ENCODE results near the gene CHD5.

Gene CHD5

DNA sequence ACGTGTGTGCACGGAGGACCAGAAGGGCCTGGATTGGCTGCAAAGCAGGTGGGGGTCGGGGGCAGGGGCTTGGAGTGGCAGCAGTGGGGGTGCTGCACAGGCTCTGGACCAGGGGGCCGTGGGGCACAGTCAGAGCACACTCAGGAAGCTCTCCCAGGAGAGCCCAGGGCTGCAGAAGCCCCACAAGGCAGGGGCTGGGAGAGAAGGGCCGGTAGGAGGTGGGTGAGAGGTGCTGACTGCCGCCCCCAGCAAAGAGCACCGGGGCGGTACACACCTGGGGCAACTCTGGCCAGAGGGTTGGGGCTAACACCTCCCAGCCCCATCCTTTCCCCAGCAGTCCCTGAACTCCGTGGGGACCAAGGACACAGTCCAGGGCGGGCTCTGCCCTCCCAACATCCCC lies 13.9 kb downstream of the CHD5 start:
- Histone ChIP-seq H2BK5ac (ENCODE audit: low read depth, low read length, poor library complexity) (no peak overlapping the region), H2AK5ac (ENCODE audit: low read length) (no peak overlapping the region), H4K8ac (ENCODE audit: low read depth, low read length) (no peak overlapping the region), H2AFZ (ENCODE audit: insufficient read depth, low read length, poor library complexity) (no peak overlapping the region), H3K27ac (ENCODE audit: low read depth, low read length) (no peak overlapping the region), H4K12ac (ENCODE audit: low read depth, low read length) (no peak overlapping the region), H3K4me1 (ENCODE audit: control insufficient read depth in 1 of 2, insufficient read depth in 2 of 2, low read length in 2 of 2) (peaks cover 0 to 2% of the 10 kb centered on the region in 2 experiments), H3K4me3 (ENCODE audit: low read depth, low read length) (no peak overlapping the region), H3K4me2 (ENCODE audit: low read length) (no peak overlapping the region), H3K27me3 (ENCODE audit: insufficient read depth, low read length) (no peaks in the 10 kb centered on the region), H3K79me1 (ENCODE audit: low read length) (no peaks in the 10 kb centered on the region), H3K14ac (ENCODE audit: low read length) (no peak overlapping the region), H3K18ac (ENCODE audit: low read length) (no peak overlapping the region), H3K4ac (ENCODE audit: low read depth, low read length) (no peak overlapping the region), H3K36me3 (ENCODE audit: control insufficient read depth in 1 of 2, insufficient read depth in 2 of 2, low read length in 2 of 2) (no peaks in the 10 kb centered on the region), H3K9ac (ENCODE audit: low read length) (no peak overlapping the region), H3K23ac (ENCODE audit: low read length) (no peak overlapping the region), H3K9me3 (ENCODE audit: insufficient read depth, low read depth, low read length) (no peaks in the 10 kb centered on the region), H2BK12ac (ENCODE audit: low read length) (no peak overlapping the region), H4K91ac (ENCODE audit: low read depth, low read length) (no peak overlapping the region), H2BK120ac (ENCODE audit: insufficient read depth, low read length, poor library complexity) (no peak overlapping the region), H3K79me2 (ENCODE audit: control insufficient read depth, insufficient read depth, low read length, poor library complexity) (no peaks in the 10 kb centered on the region)
- WGBS (ENCODE audit: extremely low coverage, insufficient coverage, insufficient read length): no CpG with 5 or more reads among the region's 10 CpGs
- DNase-seq: no peak

DNA sequence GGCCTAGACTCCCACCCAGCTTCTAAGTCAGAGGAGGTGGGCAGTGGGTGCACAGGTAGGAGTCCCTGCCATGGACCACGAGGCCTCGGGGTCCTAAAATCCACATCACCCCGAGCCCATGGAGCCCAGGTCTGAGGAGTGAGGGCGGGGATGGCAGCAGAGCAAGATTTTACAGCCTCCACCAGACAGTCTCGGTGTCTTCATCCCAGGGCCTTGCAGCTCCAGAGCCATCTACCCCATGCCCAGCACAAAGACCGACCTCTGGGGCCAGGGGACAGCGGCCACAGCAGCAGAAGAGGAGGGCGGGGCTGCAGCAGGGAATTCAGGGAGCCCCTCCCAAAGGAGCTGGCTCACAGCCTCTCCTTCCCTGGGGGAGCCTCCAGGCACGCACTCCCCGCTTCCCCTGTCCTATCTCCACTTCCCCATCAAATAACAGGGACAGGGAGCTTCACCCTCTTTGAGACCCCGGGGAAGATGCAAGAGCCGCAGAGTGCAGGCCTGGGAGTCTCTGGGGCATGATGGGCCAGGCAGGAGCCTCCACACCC lies 14.6 kb downstream of the CHD5 start:
- H3K4ac ChIP-seq (ENCODE audit: low read depth, low read length): no peak overlapping the region
- no peak overlapping the region for H2AK5ac ChIP-seq (ENCODE audit: low read length)
- no peak for DNase-seq
- no peak overlapping the region for H4K8ac ChIP-seq (ENCODE audit: low read depth, low read length)
- H2AFZ ChIP-seq (ENCODE audit: insufficient read depth, low read length, poor library complexity): no peak overlapping the region
- peaks cover 0 to 2% of the 10 kb centered on the region in 2 experiments for H3K4me1 ChIP-seq (ENCODE audit: control insufficient read depth in 1 of 2, insufficient read depth in 2 of 2, low read length in 2 of 2)
- no peak overlapping the region for H3K9ac ChIP-seq (ENCODE audit: low read length)
- no peaks in the 10 kb centered on the region for H3K9me3 ChIP-seq (ENCODE audit: insufficient read depth, low read depth, low read length)
- no CpG with 5 or more reads among the region's 12 CpGs for WGBS (ENCODE audit: extremely low coverage, insufficient coverage, insufficient read length)
- H3K4me2 ChIP-seq (ENCODE audit: low read length): no peak overlapping the region
- no peak overlapping the region for H4K91ac ChIP-seq (ENCODE audit: low read depth, low read length)
- no peak overlapping the region for H2BK5ac ChIP-seq (ENCODE audit: low read depth, low read length, poor library complexity)
- no peak overlapping the region for H3K23ac ChIP-seq (ENCODE audit: low read length)
- H3K4me3 ChIP-seq (ENCODE audit: low read depth, low read length): no peak overlapping the region
- H3K14ac ChIP-seq (ENCODE audit: low read length): no peak overlapping the region
- no peak overlapping the region for H4K12ac ChIP-seq (ENCODE audit: low read depth, low read length)
- no peak overlapping the region for H3K18ac ChIP-seq (ENCODE audit: low read length)
- H3K36me3 ChIP-seq (ENCODE audit: control insufficient read depth in 1 of 2, insufficient read depth in 2 of 2, low read length in 2 of 2): no peaks in the 10 kb centered on the region
- no peaks in the 10 kb centered on the region for H3K27me3 ChIP-seq (ENCODE audit: insufficient read depth, low read length)
- no peak overlapping the region for H3K27ac ChIP-seq (ENCODE audit: low read depth, low read length)
- H2BK120ac ChIP-seq (ENCODE audit: insufficient read depth, low read length, poor library complexity): no peak overlapping the region
- no peaks in the 10 kb centered on the region for H3K79me2 ChIP-seq (ENCODE audit: control insufficient read depth, insufficient read depth, low read length, poor library complexity)
- H3K79me1 ChIP-seq (ENCODE audit: low read length): no peaks in the 10 kb centered on the region
- no peak overlapping the region for H2BK12ac ChIP-seq (ENCODE audit: low read length)

DNA sequence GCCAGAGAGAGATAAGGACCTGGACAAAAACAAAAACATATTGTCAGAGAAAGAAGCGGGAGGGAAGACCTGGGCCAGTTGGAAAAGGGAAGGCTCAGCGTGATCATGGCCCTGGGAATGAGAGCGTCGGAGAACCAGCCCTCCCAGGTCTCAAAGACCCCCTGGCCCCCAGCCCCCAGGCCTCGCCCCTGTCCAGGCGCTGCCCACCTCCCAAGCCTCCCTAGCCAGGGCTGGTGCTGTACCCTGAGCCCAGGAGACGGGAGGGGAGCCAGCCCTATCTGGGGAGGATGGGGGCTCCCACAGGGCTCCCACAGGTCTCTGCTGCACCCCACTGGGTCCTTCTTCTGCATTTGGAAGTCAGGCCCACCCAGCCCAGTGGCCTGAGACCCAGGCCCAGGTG lies 15.1 kb downstream of the CHD5 start:
- Histone ChIP-seq H2BK12ac (ENCODE audit: low read length) (no peak overlapping the region), H3K4me3 (ENCODE audit: low read depth, low read length) (no peak overlapping the region), H3K23ac (ENCODE audit: low read length) (no peak overlapping the region), H3K27ac (ENCODE audit: low read depth, low read length) (no peak overlapping the region), H3K18ac (ENCODE audit: low read length) (no peak overlapping the region), H2BK5ac (ENCODE audit: low read depth, low read length, poor library complexity) (no peak overlapping the region), H2AK5ac (ENCODE audit: low read length) (no peak overlapping the region), H4K91ac (ENCODE audit: low read depth, low read length) (no peak overlapping the region), H3K36me3 (ENCODE audit: control insufficient read depth in 1 of 2, insufficient read depth in 2 of 2, low read length in 2 of 2) (no peaks in the 10 kb centered on the region), H4K8ac (ENCODE audit: low read depth, low read length) (no peak overlapping the region), H2AFZ (ENCODE audit: insufficient read depth, low read length, poor library complexity) (no peak overlapping the region), H4K12ac (ENCODE audit: low read depth, low read length) (no peak overlapping the region), H3K4me1 (ENCODE audit: control insufficient read depth in 1 of 2, insufficient read depth in 2 of 2, low read length in 2 of 2) (peaks cover 0 to 2% of the 10 kb centered on the region in 2 experiments), H3K4ac (ENCODE audit: low read depth, low read length) (no peak overlapping the region), H3K4me2 (ENCODE audit: low read length) (no peak overlapping the region), H2BK120ac (ENCODE audit: insufficient read depth, low read length, poor library complexity) (no peak overlapping the region), H3K9ac (ENCODE audit: low read length) (no peak overlapping the region), H3K9me3 (ENCODE audit: insufficient read depth, low read depth, low read length) (no peaks in the 10 kb centered on the region), H3K14ac (ENCODE audit: low read length) (no peak overlapping the region), H3K79me2 (ENCODE audit: control insufficient read depth, insufficient read depth, low read length, poor library complexity) (no peaks in the 10 kb centered on the region), H3K27me3 (ENCODE audit: insufficient read depth, low read length) (no peaks in the 10 kb centered on the region), H3K79me1 (ENCODE audit: low read length) (no peaks in the 10 kb centered on the region)
- WGBS (ENCODE audit: extremely low coverage, insufficient coverage, insufficient read length): no CpG with 5 or more reads among the region's 7 CpGs
- no peak for DNase-seq

- no peaks in the 10 kb centered on the region for H3K27me3 ChIP-seq (ENCODE audit: insufficient read depth, low read length)
- H4K12ac ChIP-seq (ENCODE audit: low read depth, low read length): no peak overlapping the region
- no peak overlapping the region for H2BK12ac ChIP-seq (ENCODE audit: low read length)
- H3K9me3 ChIP-seq (ENCODE audit: insufficient read depth, low read depth, low read length): no peaks in the 10 kb centered on the region
- no peaks in the 10 kb centered on the region for H3K36me3 ChIP-seq (ENCODE audit: control insufficient read depth in 1 of 2, insufficient read depth in 2 of 2, low read length in 2 of 2)
- H2AFZ ChIP-seq (ENCODE audit: insufficient read depth, low read length, poor library complexity): no peak overlapping the region
- no peak overlapping the region for H3K23ac ChIP-seq (ENCODE audit: low read length)
- H3K4me1 ChIP-seq (ENCODE audit: control insufficient read depth in 1 of 2, insufficient read depth in 2 of 2, low read length in 2 of 2): peaks cover 0 to 2% of the 10 kb centered on the region in 2 experiments
- no peak for DNase-seq
- H4K91ac ChIP-seq (ENCODE audit: low read depth, low read length): no peak overlapping the region
- no peak overlapping the region for H2BK120ac ChIP-seq (ENCODE audit: insufficient read depth, low read length, poor library complexity)
- no peak overlapping the region for H3K14ac ChIP-seq (ENCODE audit: low read length)
- no peak overlapping the region for H2BK5ac ChIP-seq (ENCODE audit: low read depth, low read length, poor library complexity)
- H3K4me3 ChIP-seq (ENCODE audit: low read depth, low read length): no peak overlapping the region
- no peak overlapping the region for H4K8ac ChIP-seq (ENCODE audit: low read depth, low read length)
- no CpG with 5 or more reads among the region's 19 CpGs for WGBS (ENCODE audit: extremely low coverage, insufficient coverage, insufficient read length)
- H3K79me1 ChIP-seq (ENCODE audit: low read length): no peaks in the 10 kb centered on the region
- no peak overlapping the region for H3K9ac ChIP-seq (ENCODE audit: low read length)
- H3K4ac ChIP-seq (ENCODE audit: low read depth, low read length): no peak overlapping the region
- H3K27ac ChIP-seq (ENCODE audit: low read depth, low read length): no peak overlapping the region
- H3K18ac ChIP-seq (ENCODE audit: low read length): no peak overlapping the region
- H3K79me2 ChIP-seq (ENCODE audit: control insufficient read depth, insufficient read depth, low read length, poor library complexity): no peaks in the 10 kb centered on the region
- no peak overlapping the region for H2AK5ac ChIP-seq (ENCODE audit: low read length)
- H3K4me2 ChIP-seq (ENCODE audit: low read length): no peak overlapping the region
These were observed 16.0 kb downstream of the CHD5 start for GRCh38 chr1:6163973-6164617.

Data from trophoblast cell (in vitro differentiated cells and primary cell).